Stimulated activated CD4-positive, alpha-beta T cell treated with anti-CD3 and anti-CD28 coated beads, Interleukin-4, amount 100 ng/mL, for 1 hour (primary cell): ENCODE data around the gene ZNF439.
"Not testable (repeated sequence)": the region's sequence is repeated elsewhere in the genome, so short reads cannot be mapped to it uniquely, and the experiment has no call there.

Experiments used
- DNase-seq: peaks from one replicate; pipeline ENCODE4 v3.0.0-alpha.2; 2020

The ZNF439 gene

DNA sequence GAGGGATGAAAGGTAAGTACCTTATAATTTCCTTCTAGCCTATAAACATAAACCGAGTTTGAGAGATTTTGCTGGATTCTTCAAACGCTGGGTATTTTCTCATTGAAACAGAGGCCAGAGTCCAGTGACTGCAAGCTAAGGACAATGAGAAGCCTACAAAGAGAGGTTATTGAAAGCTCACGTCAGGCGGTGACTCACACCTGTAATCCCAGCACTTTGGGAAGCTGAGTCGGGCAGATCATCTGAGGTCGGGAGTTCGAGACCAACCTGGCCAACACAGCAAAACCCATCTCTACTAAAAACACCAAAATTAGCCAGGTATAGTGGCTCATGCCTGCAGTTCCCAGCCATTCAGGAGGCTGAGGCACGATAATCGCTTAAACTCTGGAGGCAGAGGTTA lies 24.1 kb downstream of the ZNF439 start:
- no peak for DNase-seq

DNA sequence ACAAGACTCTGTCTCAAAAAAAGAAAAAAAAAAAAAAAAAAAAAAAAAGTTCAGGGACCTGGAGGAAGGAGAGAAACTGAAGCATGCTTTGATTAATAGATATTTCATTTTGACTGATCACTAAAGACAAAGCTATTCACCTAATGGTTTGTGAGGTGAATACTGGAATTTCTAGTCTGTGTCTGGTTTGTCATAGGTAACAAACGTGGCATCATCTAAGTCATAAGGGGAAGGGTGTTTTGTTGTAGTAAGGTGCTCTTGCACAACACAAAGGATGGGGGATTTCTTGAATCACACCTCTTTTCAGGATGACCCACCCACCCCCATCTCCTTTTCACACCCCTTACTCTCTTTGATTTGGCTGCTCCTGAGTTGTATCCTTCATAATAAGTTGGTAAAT lies 25.2 kb downstream of the ZNF439 start:
- DNase-seq: no peak

DNA sequence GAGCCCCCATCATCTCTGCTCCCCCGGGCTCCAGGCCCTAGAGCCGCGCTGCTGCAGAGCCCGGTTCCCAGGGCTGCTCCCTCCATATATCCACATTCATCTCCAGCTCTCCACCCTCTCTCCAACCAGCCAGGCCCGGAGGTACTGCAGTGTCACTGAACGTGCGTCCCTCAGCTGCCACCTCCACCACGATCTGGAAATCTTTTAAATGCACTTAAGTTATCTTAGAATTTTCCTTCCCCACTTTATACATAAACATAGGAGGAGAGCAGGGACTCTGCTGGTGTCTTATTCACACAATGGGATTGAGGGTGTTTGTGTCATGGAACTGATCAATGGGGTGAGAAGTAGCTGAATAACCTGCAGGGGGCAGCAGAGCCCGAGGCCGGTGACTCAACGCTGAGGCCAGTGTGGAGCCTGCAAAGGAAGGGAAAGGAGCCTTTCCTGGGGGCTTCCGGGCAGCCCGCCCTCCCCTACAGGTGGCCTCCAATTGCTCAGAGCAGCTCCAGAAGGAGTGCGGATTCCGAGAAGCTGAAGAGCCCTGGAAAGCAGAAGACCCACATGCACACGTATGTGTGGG lies 31.3 kb downstream of the ZNF439 start:
- peak; percentile 50 for DNase-seq

DNA sequence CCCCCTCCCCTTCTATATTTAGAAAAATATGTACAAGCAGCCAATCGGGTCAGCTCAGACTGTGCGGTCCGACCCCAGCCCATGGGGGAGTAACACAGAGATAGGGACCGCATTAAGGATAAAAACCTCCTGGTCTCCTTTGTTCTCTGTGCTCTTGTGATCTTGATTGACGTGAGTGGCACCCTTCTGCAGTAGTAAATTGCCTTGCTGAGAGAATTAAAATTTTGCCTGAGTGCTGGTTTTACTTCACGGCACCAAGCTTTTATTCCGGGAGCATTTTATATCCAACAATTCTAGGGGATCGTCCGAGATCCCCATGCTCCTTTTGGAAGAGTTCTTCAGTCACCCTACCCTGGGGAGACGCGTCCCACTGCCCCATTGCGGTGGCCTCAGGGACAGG lies 32.1 kb downstream of the ZNF439 start:
- DNase-seq: no peak

DNA sequence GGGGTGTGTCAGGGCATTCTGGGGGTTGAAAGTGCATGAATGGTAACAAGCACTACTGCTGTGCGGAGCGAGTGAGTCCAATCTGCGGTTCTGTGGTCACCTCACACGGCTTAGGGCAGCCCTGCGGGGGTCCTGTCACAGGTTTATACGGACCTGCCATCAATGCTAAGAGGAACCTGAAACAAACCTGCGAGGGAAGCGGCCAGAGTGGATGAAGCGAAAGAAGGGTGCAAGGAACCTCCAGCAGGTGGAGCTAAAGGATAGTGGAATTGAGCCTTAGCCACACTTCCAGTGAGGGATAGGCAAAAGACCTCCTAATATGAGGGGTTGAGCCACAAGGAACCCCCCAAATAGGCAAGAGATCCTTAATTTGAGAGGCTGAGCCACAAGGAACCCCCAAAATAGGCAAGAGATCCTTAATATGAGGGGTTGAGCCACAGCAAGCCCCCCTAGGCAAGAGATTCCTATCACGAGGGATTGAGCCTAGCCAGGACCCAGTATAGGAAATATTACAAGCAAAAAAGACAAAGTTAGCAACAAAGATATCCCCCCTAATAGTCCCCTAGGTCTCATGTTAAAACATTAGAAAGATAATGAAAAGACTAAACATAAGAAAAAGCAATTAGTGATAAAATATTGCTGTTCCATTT lies 32.8 kb downstream of the ZNF439 start:
- DNase-seq: peak; percentile 42

DNA sequence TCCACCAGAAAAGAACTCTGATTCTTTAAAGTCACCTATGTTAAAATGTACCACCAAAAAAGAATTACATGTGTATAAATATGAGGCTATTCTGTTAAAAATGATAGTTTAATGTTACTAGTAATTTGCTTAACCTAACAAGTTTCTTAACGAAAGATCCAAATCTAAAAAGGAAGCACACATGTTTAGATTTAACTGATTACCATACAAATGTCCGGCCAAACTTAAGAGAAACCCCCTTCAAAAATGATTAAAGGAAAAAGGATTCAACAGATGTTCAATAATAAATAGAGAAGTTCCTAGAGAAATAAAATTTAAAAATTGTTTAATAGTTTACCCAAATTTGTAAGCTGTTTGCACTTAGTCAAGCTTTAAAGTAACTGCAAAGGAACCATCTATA lies 34.1 kb downstream of the ZNF439 start:
- DNase-seq: no peak

DNA sequence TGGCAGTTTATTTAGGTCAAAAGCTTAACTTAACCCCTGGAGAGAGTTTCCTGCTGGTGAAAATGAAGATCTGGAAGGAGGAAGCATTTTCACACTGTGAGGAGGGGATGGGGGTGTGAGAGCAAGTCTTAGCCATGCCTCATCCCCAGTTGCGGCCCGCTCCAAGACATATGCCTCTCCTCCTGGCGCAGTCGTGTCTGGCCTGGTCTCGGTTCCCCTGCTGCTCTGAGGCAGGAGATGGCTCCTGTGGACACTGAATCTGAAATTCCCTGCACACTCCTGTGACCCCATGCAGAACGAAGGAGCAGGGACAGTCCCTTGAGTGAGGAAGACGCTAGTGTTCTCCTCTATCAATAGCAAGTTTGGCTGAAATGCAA lies 38.7 kb downstream of the ZNF439 start:
- DNase-seq: no peak

DNA sequence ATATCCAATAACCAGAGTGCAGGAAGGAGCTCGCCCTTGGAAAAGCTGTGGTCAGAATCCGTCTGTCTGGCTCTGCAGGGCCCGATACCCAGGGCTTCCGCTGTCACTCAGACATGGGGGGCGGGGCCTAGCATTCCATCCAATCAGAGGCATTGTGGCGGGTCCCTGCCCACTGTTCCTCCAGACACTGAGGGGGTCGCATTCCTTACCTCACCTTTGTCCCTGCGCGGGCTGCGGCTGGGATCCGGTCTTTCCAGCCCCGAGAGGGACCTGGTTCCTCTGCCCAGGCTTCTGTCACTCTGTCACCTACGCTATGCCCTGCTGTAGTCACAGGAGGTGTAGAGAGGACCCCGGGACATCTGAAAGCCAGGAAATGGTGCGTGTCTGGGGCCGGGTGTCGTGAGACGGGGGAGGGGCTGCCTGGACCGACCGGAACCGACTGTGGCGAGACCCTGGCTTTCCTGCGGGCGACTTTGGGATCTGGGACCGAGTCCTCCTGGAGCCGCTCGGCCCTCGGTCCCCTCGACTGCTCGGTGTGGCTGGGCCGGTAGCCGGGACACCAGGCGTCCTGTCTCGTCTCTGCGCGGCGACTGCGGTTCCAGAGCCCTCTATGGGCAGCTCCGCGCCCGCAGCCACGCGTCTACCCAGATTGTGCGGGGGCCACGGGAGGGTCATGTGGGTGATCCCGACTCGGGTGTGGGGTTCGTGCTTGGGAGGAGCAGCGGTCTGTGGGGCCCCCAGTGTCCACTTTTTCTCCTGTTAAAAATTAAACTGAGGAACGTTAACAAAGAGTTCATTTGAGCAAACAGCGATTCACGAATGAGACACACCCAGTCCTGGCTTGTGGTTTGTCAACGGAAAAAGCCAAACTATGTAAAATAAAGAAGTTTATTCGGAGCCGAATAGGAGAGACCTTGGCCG lies 39.3 kb downstream of the ZNF439 start, which contains the start of gene ZNF69:
ZNF69 (plus strand) TSS at position 172 of the 921 bp plus-strand sequence; CDS start at position 314, 142 bp downstream.
- DNase-seq: peak; percentile 68

DNA sequence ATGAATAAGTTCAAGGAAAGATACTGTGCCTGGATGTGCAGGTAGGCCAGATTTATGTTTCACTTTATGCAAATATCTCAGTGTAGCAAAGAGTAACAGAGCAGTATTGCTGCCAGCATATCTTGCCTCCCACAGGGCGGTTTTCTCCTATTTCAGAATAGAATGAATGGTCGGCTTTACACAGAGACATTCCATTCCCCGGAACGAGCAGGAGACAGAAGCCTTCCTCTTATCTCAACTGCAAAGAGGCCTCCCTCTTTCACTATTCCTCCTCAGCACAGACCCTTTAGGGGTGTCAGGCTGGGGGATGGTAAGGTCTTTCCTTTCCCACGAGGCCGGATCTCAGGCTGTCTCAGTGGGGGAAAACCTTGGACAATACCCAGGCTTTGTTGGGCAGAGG lies 41.4 kb downstream of the ZNF439 start:
- DNase-seq: not testable (repeated sequence)

DNA sequence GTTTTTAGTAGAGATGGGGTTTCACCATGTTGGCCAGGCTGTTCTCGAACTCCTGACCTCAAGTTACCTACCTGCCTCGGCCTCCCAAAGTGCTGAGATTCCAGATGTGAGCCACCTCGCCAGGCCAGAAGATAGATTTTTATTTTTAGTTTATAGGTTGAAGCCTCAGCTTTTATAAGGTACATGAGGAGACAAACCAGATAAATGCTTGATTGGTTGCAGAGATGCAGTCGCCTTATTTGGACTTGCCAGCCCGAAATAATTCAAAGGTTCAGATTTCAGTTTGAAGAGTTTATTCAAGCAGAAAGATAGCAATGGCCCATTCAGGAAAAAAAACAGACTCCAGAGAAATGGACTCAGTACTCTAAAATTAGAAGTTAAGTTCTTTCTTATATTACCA lies 42.1 kb downstream of the ZNF439 start:
- DNase-seq: no peak

DNA sequence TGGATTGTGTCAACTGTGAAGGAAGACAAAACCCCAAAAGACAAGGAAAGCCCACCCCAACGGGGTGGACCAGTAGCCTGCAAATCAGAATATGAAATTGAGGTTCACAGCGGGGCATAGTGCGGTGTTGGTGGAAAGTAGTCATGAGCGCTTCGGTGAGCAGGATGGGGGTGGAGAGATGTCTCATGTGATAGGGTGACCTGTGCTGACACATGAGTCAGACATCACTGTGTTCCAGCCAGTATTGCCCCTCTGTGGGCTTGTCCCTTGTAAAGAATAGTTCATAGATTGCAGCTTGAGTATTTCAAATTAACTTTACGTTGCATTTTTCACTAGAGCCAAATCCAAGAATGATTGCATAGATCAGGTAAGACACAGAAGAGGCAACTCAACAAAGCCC lies 46.3 kb downstream of the ZNF439 start:
- DNase-seq: no peak

DNA sequence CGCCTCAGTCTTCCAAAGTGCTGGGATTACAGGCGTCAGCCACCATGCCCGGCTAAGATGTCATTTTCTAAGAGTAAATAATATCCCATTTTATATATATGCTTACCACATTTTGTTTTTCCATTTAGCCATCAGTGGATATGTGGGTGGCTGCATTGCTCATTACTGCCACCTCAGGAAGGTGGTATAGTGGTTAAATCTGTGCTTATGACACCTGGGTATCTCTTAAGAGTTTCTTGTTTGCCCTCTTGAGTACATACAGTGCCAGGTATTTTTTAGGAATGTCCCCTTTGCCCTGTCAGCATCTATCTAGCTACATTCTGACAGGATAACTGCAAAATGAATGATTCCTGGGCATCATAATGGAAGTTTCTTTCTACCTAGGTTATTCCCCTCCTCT lies 53.7 kb downstream of the ZNF439 start:
- no peak for DNase-seq

DNA sequence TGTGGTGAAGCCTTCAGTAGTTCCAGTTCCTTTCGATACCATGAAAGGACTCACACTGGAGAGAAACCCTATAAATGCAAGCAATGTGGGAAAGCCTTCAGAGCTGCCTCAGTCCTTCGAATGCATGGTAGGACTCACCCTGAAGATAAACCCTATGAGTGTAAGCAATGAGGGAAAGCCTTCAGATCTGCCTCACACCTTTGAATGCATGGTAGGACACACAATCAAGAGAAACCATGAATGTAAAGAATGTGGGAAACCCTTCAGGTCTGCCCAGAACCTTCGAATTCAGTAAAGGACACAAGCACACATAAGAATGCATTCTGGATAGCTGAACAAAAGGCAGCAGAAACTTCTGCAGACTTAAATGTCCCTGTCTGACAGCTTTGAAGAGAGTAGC lies 57.4 kb downstream of the ZNF439 start:
- no peak for DNase-seq

DNA sequence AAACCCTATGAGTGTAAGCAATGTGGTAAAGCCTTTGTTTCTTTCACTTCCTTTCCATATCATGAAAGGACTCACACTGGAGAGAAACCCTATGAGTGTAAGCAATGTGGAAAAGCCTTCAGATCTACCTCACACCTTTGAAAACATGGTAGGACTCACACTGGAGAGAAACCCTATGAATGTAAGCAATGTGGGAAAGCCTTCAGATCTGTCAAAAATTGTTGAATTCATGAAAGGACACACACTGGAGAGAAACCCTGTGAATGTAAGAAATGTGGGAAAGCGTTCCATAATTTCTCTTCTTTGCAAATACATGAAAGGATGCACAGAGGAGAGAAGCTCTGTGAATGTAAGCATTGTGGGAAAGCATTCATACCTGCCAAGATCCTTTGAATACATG lies 63.4 kb downstream of the ZNF439 start:
- DNase-seq: not testable (repeated sequence)

DNA sequence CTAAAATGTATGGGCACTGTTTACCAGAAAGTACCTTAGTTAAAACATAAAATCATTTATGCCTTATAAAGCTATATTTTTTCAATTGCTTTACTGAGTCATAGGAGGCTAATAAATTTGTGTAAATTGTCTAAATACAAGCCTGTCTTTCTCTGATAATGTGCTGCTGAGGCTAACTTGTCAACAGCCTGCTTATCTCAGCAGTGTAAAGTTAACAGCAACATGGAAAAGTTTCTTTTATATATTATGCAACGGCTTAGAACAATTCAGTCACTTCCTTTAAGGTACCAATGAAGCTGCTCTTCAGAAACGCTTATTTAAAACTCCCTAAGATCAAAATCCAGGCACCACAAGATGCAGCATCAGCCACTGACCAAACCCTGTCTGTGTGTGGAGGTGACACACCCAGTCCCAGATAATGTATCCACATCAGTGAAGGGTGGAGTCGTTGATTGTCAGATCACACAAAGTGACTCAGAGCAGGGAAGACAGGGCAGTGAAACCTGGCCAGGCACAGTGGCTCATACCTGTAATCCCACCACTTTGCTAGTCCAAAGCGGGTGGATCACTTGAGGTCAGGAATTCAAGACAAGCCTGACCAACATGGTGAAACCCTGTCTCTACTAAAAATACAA lies 66.0 kb downstream of the ZNF439 start:
- not testable (repeated sequence) for DNase-seq
